HG03139 (cell line): ENCODE data around the gene IFITM1.
"Not testable (repeated sequence)": the region's sequence is repeated elsewhere in the genome, so short reads cannot be mapped to it uniquely, and the experiment has no call there.

Source experiments
- ATAC-seq: cut with Tn5 transposase; IDR thresholded peaks from one replicate; pipeline ENCODE4 v1.9.1; 2021; ENCODE audit not compliant: unreplicated experiment

The IFITM1 gene

DNA sequence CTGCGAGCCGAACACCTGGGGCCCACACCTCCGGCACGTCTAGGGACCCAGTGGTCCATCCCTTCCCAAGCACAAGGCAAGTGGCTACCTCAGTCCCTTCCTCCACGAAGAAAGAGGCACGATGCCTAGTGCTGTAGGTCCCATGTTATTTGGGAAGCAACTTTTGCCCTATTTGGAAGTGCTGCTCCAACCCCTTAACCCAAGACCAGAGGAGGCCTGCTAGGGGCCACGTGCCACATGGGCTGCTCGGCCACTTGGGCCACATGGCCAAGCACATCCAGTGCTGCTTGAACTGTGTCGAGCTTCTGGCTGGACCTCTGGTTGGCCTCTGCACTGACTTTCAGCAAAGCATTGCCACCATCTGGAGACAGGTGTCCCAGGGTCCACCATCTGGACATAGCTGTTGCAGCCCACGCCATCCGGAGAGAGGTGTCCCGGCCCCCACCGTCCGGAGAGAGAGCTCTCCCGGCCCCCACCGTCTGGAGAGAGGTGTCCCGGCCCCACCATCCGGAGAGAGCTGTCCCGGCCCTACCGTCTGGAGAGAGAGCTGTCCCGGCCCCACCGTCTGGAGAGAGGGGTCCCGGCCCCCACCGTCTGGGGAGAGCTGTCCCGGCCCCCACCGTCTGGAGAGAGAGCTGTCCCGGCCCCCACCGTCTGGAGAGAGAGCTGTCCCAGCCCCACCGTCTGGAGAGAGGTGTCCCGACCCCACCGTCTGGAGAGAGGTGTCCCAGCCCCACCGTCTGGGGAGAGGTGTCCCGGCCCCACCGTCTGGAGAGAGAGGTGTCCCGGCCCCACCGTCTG, 49.0 kb downstream of the IFITM1 start:
- ATAC-seq, result no peak

DNA sequence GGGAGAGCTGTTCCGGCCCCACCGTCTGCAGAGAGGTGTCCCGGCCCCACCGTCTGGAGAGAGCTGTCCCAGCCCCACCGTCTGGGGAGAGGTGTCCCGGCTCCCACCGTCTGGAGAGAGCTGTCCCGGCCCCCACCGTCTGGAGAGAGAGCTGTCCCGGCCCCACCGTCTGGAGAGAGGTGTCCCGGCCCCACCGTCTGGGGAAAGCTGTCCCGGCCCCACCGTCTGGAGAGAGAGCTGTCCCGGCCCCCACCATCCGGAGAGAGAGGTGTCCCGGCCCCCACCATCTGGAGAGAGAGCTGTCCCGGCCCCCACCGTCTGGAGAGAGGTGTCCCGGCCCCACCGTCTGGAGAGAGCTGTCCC, 49.6 kb downstream of the IFITM1 start:
- ATAC-seq, result not testable (repeated sequence)

DNA sequence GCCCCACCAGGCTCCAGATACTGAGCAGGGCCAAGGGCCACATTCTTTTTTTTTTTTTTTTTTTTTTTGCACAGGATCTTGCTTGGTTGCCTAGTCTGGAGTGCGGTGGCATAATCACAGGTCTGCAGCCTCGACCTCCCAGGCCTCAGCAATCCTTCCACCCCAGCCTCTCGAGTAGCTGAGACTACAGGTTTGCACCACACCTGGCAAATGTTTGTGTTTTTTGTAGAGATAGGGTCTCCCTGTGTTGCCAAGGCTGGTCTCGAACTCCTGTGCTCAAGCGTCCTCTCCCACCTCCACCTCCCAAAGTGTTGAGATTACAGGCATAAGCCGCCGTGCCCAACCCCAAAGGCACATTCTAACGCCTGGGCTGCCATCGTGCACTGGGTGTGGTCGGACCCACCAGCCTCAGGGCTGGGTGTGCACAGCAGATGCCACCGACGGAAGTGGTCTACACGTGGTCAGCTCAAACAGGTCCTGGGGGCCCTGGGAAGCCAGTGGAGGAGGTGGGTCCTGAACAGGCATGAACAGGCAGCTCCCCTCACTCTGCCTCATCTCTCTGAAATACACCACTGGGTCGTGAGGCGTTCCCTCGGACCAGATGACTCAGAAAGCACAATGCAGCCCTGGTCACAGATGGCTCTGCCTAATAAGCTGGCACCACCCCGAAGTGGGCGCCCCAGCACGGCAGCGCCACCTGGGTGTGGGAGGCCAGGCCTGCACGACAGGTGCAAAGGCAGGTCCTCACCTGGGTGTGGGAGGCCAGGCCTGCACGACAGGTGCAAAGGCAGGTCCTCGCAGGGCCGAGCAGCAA, 50.3 kb downstream of the IFITM1 start:
- no peak for ATAC-seq
